Epithelial cell of esophagus (primary cell): Measurements from ENCODE around the gene MRPL37.

Source experiments
- DNase-seq: peaks from one replicate; pipeline ENCODE4 v3.0.0; 2010; ENCODE audit warnings: low read depth
- H3K4me3 ChIP-seq: 2 replicates; pipeline ENCODE4 v1.5.1; 2011; ENCODE audit warnings: mild to moderate bottlenecking, low read length, control low read depth
- TF ChIP-seq, protein P1 (sequence below): IDR thresholded peaks from 2 replicates; pipeline ENCODE4 v1.5.1; 2011; ENCODE audit warnings: low read depth, mild to moderate bottlenecking, low read length, control low read depth, inconsistent platforms; ENCODE audit not compliant: insufficient read depth; ENCODE audit errors: missing control alignments

The MRPL37 gene

DNA sequence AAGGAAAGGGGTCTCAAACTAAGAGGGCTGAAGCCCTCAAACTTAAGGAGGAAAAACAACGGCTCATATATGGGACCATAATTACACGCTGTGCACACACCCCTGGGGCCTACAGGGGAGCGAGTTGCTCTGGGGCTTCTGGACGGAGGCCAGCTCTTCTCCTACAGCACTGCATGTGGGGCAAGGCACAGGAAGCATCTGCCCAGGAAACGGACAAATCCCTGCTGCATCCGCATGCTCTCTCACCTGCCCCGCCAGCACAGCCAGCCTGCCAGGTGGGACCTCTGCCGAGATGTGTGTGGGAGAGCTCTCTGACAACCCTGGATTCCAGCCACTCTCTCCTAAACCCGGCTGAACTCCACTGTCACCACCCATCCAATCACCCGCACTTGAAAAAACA lies 54.1 kb downstream of the MRPL37 start:
- DNase-seq, result peak; percentile 40
- no peak overlapping the region for H3K4me3 ChIP-seq
- TF ChIP-seq, protein P1, sequence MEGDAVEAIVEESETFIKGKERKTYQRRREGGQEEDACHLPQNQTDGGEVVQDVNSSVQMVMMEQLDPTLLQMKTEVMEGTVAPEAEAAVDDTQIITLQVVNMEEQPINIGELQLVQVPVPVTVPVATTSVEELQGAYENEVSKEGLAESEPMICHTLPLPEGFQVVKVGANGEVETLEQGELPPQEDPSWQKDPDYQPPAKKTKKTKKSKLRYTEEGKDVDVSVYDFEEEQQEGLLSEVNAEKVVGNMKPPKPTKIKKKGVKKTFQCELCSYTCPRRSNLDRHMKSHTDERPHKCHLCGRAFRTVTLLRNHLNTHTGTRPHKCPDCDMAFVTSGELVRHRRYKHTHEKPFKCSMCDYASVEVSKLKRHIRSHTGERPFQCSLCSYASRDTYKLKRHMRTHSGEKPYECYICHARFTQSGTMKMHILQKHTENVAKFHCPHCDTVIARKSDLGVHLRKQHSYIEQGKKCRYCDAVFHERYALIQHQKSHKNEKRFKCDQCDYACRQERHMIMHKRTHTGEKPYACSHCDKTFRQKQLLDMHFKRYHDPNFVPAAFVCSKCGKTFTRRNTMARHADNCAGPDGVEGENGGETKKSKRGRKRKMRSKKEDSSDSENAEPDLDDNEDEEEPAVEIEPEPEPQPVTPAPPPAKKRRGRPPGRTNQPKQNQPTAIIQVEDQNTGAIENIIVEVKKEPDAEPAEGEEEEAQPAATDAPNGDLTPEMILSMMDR, result no peak

DNA sequence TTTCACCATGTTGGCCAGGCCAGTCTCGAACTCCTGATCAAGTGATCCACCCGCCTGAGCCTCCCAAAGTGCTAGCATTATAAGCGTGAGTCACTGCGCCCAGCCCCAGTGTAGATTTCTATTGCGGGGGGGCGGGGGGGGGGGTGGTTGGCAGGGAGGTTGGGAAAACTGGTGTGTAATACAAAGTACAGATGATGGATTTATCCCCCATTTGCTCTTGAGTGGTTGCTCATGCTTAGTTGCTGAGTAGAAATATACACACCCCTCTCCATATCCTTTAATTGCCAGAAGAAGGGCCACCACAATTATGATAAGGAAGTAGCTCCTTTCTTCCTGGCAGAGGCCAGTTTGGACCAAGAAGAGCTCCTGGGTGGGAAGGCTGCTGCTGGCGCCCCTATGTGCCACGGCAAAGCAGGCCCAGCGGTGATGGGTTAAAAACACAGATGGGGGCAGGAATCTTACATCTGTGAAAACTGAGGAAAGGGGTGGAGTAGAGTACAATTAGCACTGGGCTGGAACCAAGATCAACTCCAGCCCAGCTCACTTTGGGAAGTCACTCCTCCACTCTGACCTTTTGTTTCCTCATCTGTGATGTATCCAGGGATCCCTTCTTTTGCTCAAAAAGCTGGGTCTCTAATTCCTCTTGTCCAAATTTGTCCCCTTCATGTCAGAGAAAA lies 55.2 kb downstream of the MRPL37 start:
- TF ChIP-seq, protein P1, result no peak
- H3K4me3 ChIP-seq, result no peak overlapping the region
- DNase-seq, result peak; percentile 16

DNA sequence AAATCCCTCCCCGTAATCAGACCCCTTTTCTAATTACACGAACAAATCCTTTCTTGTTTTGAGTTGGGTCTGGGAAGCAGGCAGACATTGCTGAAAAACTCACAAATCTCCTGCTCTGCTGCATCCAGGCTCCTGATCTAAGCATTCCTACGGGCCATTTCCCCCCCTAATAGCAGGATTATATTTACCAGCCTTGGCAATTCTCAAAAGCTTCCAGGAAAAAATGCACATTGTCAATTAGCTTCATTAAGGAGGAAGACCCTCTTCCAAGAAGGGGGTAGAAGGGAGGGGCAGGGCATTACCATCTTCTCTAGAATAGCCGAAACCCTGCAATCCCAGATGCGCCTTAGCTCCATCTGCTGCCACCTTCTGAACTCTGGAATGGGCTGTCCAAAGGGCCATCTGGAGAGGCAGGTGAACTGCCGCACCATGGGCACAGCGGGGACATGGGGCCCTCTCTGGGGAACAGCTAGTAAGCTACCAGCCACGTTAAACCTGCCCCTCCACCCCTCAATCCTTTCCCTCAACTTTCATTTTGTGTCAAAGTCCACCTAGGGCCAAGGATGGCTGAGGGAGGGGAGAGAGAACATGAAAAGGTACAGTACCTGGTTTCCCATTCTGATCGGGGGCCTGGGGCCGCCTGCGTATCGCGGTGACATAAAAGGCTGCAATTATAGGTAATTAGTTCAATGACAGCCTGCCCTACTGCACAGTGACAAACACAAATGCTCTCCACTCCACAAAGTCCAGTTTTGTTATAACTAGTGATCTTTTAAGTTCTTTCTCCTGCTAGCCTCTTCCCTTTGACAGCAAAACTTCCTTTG lies 56.8 kb downstream of the MRPL37 start:
- TF ChIP-seq, protein P1, result no peak
- no peak overlapping the region for H3K4me3 ChIP-seq
- no peak for DNase-seq

DNA sequence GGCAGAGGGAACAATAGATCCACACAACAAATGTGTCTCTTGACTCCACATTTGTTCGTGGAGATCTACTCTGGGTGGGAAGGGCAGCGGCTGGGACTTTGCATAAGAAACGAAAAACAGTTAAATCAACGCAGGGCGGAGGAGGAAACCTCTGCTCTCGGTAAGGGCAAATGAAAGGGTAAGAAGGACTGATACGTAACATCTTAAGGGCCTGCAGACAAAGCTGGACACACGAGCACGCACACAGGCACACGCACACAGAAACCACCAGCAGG lies 57.3 kb downstream of the MRPL37 start:
- H3K4me3 ChIP-seq, result no peak overlapping the region
- DNase-seq, result no peak
- TF ChIP-seq, protein P1, result no peak

DNA sequence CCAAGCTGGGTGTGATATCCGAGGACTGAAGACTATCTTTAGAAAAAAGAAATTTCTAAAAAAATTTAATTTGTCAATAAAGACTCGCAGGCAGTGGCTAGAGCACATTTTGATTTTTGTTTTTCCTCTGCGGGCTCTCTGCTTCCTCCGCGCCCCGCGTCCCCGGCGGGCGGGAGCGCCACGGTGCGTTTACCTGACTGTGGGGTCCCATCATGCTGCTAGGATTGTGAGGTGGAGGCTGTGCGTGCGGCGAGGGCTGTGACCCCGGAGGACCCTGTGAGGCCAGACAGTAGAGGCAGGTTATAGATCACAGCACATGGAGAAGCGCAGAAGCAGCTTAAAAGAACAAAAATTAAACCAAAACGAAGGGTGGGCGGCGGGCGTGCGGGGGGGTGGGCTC lies 57.9 kb downstream of the MRPL37 start:
- DNase-seq, result no peak
- TF ChIP-seq, protein P1, result no peak
- H3K4me3 ChIP-seq, result no peak overlapping the region

DNA sequence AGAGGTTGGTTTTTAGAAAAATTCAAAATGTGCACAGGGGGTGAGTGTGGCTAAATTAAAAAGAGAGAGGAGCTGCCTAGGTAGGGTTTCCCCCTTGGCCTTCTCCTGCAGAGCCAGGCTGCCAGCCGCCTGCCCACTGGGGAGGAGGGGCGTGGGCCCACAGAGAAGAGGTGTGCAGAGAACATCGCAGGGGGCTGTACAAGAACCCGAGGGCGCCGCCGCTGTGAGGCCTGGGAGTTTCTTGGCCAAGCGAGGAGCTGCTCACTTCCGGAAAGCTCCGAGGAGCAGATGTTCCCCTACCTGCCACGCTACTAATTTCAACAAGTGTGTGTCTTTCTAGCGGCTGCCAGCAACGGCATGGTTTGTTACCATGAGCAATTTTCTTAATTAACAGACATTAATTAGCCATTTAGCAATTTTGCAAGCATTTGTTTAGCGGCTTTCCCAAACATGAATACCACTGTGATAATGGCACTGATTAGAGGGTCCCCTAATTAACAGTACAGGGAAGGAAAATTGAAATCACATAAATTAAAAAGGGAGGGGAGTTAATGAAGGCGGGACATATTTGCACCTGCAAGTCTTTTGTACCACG lies 59.7 kb downstream of the MRPL37 start:
- DNase-seq, result no peak
- TF ChIP-seq, protein P1, result no peak
- H3K4me3 ChIP-seq, result no peak overlapping the region
